Ishikawa (cell line): ENCODE measurements around the gene CSF2.

ENCODE experiments used
- CEBPB ChIP-seq: IDR thresholded peaks from 2 replicates; pipeline ENCODE4 v1.6.1; 2012
- CREB1 ChIP-seq: IDR thresholded peaks from 2 replicates; pipeline ENCODE4 v1.6.1; 2012; ENCODE audit warnings: low read depth
- EGR1 ChIP-seq: IDR thresholded peaks from 2 replicates; pipeline ENCODE4 v1.6.1; 2012
- EP300 ChIP-seq: IDR thresholded peaks from 2 replicates; pipeline ENCODE4 v1.6.1; 2012; ENCODE audit warnings: borderline replicate concordance
- FOXM1 ChIP-seq: IDR thresholded peaks from 2 replicates; pipeline ENCODE4 v1.6.1; 2012; ENCODE audit warnings: low read depth, borderline replicate concordance
- NFIC ChIP-seq: IDR thresholded peaks from 2 replicates; pipeline ENCODE4 v1.6.1; 2012
- RAD21 ChIP-seq: IDR thresholded peaks from 2 replicates; pipeline ENCODE4 v1.6.1; 2012; ENCODE audit warnings: low read depth
- REST ChIP-seq: IDR thresholded peaks from 2 replicates; pipeline ENCODE4 v1.6.1; 2012; ENCODE audit warnings: low read depth, mild to moderate bottlenecking
- TAF1 ChIP-seq: IDR thresholded peaks from 2 replicates; pipeline ENCODE4 v1.6.1; 2012; ENCODE audit warnings: low read depth, mild to moderate bottlenecking
- TCF12 ChIP-seq: IDR thresholded peaks from 2 replicates; pipeline ENCODE4 v1.6.1; 2012; ENCODE audit warnings: low read depth
- TEAD4 ChIP-seq: IDR thresholded peaks from 2 replicates; pipeline ENCODE4 v1.6.1; 2012
- USF1 ChIP-seq: IDR thresholded peaks from 2 replicates; pipeline ENCODE4 v1.6.1; 2012
- YY1 ChIP-seq: IDR thresholded peaks from 2 replicates; pipeline ENCODE4 v1.6.1; 2012; ENCODE audit warnings: low read depth
- ZBTB7A ChIP-seq: IDR thresholded peaks from 2 replicates; pipeline ENCODE4 v1.6.1; 2012; ENCODE audit warnings: low read depth
- TF ChIP-seq, protein P1 (sequence below): IDR thresholded peaks from 2 replicates; pipeline ENCODE4 v1.6.1; 2012

The CSF2 gene

GRCh38 chr5:132099076-132099748 lies 25.6 kb downstream of the CSF2 start:
- TF ChIP-seq TEAD4 (no peak), TCF12 (no peak), REST (no peak), EP300 (no peak), USF1 (no peak), RAD21 (no peak), ZBTB7A (no peak), EGR1 (no peak), CREB1 (no peak), FOXM1 (no peak), CEBPB (no peak), YY1 (no peak), NFIC (no peak), TAF1 (no peak)
- TF ChIP-seq, protein P1, sequence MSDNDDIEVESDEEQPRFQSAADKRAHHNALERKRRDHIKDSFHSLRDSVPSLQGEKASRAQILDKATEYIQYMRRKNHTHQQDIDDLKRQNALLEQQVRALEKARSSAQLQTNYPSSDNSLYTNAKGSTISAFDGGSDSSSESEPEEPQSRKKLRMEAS = no peak

- TF ChIP-seq TEAD4 (no peak), CEBPB (no peak)
- TF ChIP-seq, protein P1 = no peak
Observed at GRCh38 chr5:132099905-132100304, 26.3 kb downstream of the CSF2 start.

- TF ChIP-seq EP300 (no peak), USF1 (no peak)
Observed at GRCh38 chr5:132100672-132101261, 27.2 kb downstream of the CSF2 start.

- no peak for TF ChIP-seq NFIC
- no peak for TF ChIP-seq TAF1
- no peak for TF ChIP-seq REST
- TF ChIP-seq ZBTB7A = no peak
- TF ChIP-seq YY1 = no peak
Observed at GRCh38 chr5:132101385-132101880, 27.8 kb downstream of the CSF2 start.

GRCh38 chr5:132102101-132102701 lies 28.6 kb downstream of the CSF2 start:
- TF ChIP-seq, protein P1 = no peak
- TF ChIP-seq USF1 = no peak
- TF ChIP-seq TCF12 = no peak
- TF ChIP-seq REST = no peak
